Right cardiac atrium (tissue), 5 donors: ENCODE measurements around the gene DNMT3A. TPM values are rescaled to one million over a fixed set of nuclear protein-coding genes. Genes with fewer than 3 reads are reported as not detected.

ENCODE experiments used
- ATAC-seq, 2 donors: fragments of 200-7000 bp; cut with Tn5 transposase; one replicate each; pipeline versions ENCODE4 v1.8.0 to v1.9.1; 2020; ENCODE audit warnings: moderate library complexity in 2 of 2, mild to moderate bottlenecking in 1 of 2
- DNase-seq, 3 donors: peaks; one replicate each; pipeline ENCODE4 v3.0.0-alpha.2; 2020
- H3K27ac ChIP-seq: one replicate; pipeline ENCODE4 v1.5.1; 2013; ENCODE audit warnings: mild to moderate bottlenecking, low read length, control low read depth, moderate library complexity
- H3K27me3 ChIP-seq: one replicate; pipeline ENCODE4 v1.6.1; 2013; ENCODE audit not compliant: control insufficient read depth, insufficient read depth
- H3K4me1 ChIP-seq: one replicate; pipeline ENCODE4 v1.6.1; 2013; ENCODE audit warnings: low read length; ENCODE audit not compliant: control insufficient read depth, insufficient read depth
- H3K4me3 ChIP-seq: one replicate; pipeline ENCODE4 v1.5.1; 2013; ENCODE audit warnings: low read length, control low read depth
- H3K9me3 ChIP-seq: one replicate; pipeline ENCODE4 v1.6.1; 2013; ENCODE audit warnings: low read length; ENCODE audit not compliant: control insufficient read depth
- WGBS: extraction: QIAGEN DNeasy Blood & Tissue Kit; methylation state at CpG from one replicate; pipeline ENCODE4 v1.1.7; 2013; 5-methylcytosine and 5-hydroxymethylcytosine counted together
- intact Hi-C, 4 donors: fragments of 100-400 bp; cut with DNase I; formaldehyde crosslinking; loops; one replicate each; pipeline versions ENCODE4 v1.11.0 to v1.14.0; 2022 to 2023
- microRNA-seq, 2 donors: library from miRNA; unstranded; fragments of <30 nt; microRNA quantifications; one replicate each; pipeline ENCODE4 v1.2.0, GENCODE V29; 2020 to 2021
- polyA plus RNA-seq: library from polyadenylated mRNA; stranded (reverse); fragments of 200-250 nt; gene quantifications from one replicate; pipeline ENCODE4 v1.2.3, GENCODE V29; 2013
- total RNA-seq, 4 donors: library from RNA; stranded (reverse); fragmentation: NEBNext Ultra II Directional; extraction: Animal tissue kit (Norgen Biotek cat#: 25700); gene quantifications; one replicate each; pipeline ENCODE4 v1.2.1, GENCODE V29; 2021
- donor health status: healthy with polysubstance abuse.
- donor health status: DM: no; HTN: yes; CAD: no.
- donor health status: DM: no; HTN: no; CAD: no.
- donor health status: DM: no; HTN: yes; CAD: no; lungs with severe emphysema.
- donor health status: DM: yes; HTN: yes; CAD: no.

DNMT3A gene
- total and polyA plus RNA-seq, 5 donors: 9.9 to 22.9 (median 20.2) TPM

DNA sequence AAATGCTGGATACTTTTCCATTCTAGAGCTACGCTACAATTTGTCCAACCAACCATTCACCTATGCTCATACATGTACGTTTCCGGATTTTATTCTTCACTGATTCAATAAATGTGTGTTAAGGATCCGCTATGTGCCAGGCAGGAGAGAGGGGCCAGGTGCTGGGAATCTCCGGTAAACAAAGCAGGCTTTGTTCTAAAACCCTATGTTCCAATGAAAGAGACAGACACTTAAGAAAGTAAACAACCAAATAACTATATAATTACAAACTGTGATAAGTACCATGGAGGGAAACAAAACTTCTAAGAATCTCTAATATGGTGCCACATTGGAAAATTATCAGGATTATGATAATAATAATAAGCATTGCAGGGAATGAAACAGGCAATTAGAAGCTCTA, 151.2 kb downstream of the DNMT3A start:
- Histone ChIP-seq H3K4me3 (no peak overlapping the region), H3K27me3 (no peaks in the 10 kb centered on the region), H3K9me3 (no peaks in the 10 kb centered on the region), H3K4me1 (no peaks in the 10 kb centered on the region), H3K27ac (no peak overlapping the region)
- ATAC-seq (no peak), DNase-seq (no peak)
- intact Hi-C loops: loop anchor here in 2 of 4 donors (5.0 to 10.0 kb wide), 2 partner anchors 213 to 216 kb away; partner anchors contain the start of gene DNAJC27 (in 1 of the 2)
- WGBS: 91% methylated on average over 5 of the region's 5 CpGs

DNA sequence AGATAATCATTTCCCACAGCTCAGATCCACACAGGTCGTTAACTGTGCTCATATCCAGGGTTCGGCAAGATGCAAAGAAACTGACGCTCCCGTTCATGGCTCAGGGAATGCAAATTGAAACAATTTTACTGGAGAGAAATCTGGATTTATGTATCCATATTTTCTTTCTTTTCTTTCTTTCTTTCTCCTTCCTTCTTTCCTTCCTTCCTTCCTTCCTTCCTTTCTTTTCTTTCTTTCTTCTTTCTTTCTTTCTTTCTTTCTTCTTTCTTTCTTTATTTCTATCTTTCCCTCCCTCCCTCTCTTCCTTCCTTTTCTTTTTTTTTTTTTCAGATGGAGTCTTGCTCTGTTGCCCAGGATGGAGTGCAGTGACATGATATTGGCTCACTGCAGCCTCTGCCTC, 153.3 kb downstream of the DNMT3A start:
- DNase-seq (no peak), ATAC-seq (no peak)
- Histone ChIP-seq H3K4me1 (no peaks in the 10 kb centered on the region), H3K27ac (no peak overlapping the region), H3K4me3 (no peak overlapping the region), H3K9me3 (no peaks in the 10 kb centered on the region), H3K27me3 (no peaks in the 10 kb centered on the region)
- intact Hi-C loops: no loop called here
- 72% methylated on average over 4 of the region's 4 CpGs for WGBS

DNA sequence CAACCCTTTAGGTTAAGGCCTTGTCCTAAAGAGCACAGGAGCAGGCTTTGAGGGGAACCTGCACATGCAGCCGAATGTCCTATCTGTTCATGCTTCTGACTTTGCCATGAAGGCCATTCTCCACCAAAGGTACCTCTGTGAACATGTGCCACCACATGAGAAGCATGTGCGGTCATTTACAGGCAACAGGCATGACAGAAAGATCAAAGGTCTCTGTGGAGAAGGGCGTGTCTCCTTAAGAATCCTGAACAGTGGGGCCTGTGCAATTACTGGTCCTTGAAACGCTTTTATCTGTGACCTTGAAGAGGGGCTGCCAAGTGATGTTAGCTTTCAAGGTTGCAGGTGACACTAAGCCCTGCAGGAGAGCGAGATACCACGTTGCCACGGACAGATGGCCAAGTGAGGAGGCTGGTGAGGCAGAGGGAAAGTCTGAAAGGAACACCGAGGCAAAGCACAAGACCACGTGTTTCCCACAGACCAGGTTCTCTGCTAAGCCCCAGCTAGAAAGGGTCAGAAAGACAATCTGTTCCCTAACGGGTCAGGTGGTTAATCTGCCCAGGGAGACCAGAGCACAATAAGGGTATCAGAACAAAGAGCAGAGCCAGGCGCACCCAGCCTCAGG, 153.9 kb downstream of the DNMT3A start:
- Histone ChIP-seq H3K27ac (no peak overlapping the region), H3K27me3 (no peaks in the 10 kb centered on the region), H3K4me1 (no peaks in the 10 kb centered on the region), H3K4me3 (no peak overlapping the region), H3K9me3 (no peaks in the 10 kb centered on the region)
- DNase-seq: no peak
- ATAC-seq: no peak
- 67% methylated on average over 11 of the region's 11 CpGs for WGBS
- intact Hi-C loops: no loop called here

DNA sequence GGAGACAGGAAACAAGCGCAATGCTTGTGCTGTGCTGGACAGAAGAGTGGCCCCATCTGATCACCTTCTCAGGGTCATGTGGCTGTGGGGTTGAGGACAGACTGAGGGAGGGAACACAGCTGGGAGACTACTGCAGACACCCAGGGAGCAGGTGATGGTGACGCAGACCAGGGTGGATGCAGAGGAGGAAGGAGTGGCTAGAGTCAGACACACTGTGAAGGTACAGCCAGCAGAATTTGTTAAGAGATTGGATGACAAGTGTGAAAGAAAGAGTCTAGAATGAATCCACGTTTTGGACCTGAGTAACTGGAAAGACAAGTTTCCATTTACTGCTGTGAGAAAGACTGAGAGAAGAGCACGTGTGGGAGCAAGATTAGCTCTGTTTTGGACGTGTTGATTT, 157.5 kb downstream of the DNMT3A start:
- H3K4me1 ChIP-seq: no peaks in the 10 kb centered on the region
- WGBS: 48% methylated on average over 5 of the region's 5 CpGs
- no peak for DNase-seq
- ATAC-seq: no peak
- H3K9me3 ChIP-seq: no peaks in the 10 kb centered on the region
- no peak overlapping the region for H3K4me3 ChIP-seq
- intact Hi-C loops: no loop called here
- H3K27ac ChIP-seq: no peak overlapping the region
- no peaks in the 10 kb centered on the region for H3K27me3 ChIP-seq

DNA sequence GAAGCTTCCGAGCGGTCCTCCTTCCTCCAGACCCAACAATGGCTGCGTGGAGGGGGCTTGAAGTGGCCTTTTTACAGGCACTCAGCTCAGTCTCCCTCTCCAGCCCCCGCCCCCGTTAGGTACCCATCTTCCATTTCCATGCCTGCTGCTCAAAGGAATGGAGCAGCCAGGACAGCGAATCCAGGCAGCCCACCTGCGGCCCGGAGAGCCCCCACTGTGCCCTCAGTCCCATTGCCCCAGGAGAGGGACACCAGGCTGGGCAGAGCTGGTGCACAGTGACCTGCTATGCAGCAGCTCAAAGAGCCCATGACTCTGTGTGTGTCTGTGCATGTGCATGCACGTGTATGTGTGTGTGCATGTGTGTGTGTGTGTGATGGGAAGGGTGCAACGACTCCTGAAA, 162.7 kb downstream of the DNMT3A start:
- H3K9me3 ChIP-seq: no peaks in the 10 kb centered on the region
- intact Hi-C loops: no loop called here
- H3K27me3 ChIP-seq: no peaks in the 10 kb centered on the region
- DNase-seq (no peak), ATAC-seq (no peak)
- no peak overlapping the region for H3K27ac ChIP-seq
- no peaks in the 10 kb centered on the region for H3K4me1 ChIP-seq
- 88% methylated on average over 10 of the region's 10 CpGs for WGBS
- H3K4me3 ChIP-seq: no peak overlapping the region

Small RNA genes lying within 50 kb of the gene (microRNA-seq; reads per million reads assigned to microRNA genes)
- gene MIR1301: 43.4 to 116 reads per million in 2 donors

Other genes with a start within 250 kb of the DNMT3A start
- gene POMC, start 173.3 kb downstream of the DNMT3A start, total RNA-seq: 1 to 10 TPM; 5.0 to 7.3 (median 6.1) TPM
- gene POMC, start 173.3 kb downstream of the DNMT3A start, polyA plus RNA-seq: 13.2 TPM